HG03280 (cell line): ENCODE data around the gene STUB1.

Experiments used
- ATAC-seq: cut with Tn5 transposase; IDR thresholded peaks from one replicate; pipeline ENCODE4 v1.9.1; 2021; ENCODE audit warnings: mild to moderate bottlenecking, moderate library complexity; ENCODE audit not compliant: unreplicated experiment

Gene STUB1

DNA sequence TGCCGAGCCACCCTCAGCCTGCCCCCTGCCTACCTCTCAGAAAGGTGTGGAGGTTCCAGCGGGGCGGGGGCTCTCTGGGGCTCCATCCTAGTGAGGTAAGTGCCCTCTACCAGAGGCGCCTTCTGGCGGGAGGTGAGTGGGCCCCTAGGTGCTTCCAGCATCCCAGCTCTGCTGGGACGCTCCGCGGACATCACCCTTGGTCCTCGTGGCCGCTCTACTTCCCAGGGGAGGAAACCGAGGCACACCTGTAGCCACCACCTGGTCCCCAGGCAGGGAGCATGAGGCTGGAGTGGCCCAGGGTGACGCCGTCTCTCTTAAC is 37.2 kb upstream of the STUB1 start:
- no peak for ATAC-seq

- no peak for ATAC-seq
Measured at GRCh38 chr16:644556-644955, 35.7 kb upstream of the STUB1 start.

GRCh38 chr16:645852-646678 is 34.1 kb upstream of the STUB1 start:
- ATAC-seq, result no peak

DNA sequence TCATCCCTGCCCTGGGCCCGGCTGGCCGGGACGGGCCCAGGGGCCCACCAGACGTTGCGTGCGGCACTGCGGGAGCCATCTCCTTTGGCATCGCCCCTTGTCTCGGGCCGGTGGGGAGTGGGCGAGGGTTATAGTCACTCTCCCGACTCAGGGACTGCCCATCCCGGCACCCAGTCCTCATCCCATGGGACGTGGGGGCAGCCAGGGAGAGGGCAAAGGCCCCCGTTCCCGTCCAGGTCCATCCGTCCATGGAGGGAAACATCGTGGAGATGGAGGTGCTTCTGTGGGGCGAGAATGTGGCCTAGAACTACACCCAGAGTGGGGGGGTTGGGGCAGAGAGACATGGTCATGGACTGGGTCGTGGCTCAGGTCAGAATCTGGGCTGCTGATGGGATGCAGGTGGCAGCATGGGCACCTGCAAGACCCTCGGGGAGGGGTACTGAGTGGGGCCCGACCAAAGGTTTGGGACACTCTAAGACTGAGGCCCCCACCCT is 33.5 kb upstream of the STUB1 start:
- no peak for ATAC-seq

DNA sequence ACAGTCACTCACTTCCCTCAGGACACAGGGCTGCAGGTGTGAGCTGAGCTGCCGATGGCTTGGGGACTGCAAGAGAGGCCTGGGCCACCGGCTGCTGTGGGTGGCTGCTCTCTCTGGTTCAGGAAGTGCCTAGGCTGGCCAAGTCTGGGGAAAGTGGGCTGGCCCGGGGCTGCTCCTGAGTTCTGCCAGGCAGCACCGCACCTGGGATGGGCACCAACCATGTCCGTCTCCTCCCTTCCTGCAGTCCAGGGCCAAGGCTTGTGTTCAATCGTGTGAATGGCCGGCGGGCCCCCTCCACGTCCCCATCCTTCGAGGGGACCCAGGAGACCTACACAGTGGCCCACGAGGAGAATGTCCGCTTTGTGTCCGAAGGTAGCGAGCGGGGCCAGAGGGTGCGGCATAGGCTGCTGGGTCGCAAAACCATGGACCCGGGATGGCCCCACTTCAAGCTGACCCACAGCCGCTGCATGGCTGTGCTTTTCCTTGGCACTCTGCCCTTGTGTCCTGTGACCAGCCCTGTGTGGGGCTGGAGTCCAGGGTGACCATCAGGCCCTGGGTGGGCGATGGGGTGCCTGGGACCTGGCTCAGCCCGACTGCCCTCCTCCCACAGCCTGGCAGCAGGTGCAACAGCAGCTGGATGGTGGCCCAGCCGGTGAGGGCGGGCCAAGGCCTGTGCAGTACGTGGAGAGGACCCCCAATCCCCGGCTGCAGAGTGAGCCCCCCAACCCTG is 32.9 kb upstream of the STUB1 start:
- ATAC-seq, result no peak

- ATAC-seq, result no peak
Measured at GRCh38 chr16:648071-648780, 32.0 kb upstream of the STUB1 start.

- ATAC-seq, result peak; percentile 84
Measured at GRCh38 chr16:648781-649589, 31.2 kb upstream of the STUB1 start, which contains the start of gene WDR90. WDR90 (plus strand) TSS chr16:649365; CDS start chr16:649417, 52 bp downstream.

DNA sequence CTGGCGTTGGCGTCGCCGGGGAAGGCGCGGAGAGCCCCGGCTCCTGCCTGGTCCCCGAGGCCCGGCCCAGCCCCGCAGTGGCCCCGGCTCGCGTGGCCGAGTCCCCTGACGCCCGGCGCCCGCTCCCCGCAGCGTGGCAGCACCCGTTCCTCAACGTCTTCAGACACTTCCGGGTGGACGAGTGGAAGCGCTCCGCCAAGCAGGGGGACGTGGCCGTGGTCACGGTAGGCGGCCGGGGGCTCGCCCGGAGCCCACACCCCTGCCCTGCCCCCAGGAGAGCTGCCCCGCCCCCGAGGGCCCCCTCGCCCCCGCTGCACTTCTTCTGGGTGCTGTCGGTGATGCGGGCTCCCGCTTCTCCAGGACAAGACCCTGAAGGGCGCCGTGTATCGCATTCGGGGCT is 30.6 kb upstream of the STUB1 start:
- ATAC-seq, result peak; percentile 16

- ATAC-seq, result no peak
Measured at GRCh38 chr16:651844-652243, 28.4 kb upstream of the STUB1 start.

DNA sequence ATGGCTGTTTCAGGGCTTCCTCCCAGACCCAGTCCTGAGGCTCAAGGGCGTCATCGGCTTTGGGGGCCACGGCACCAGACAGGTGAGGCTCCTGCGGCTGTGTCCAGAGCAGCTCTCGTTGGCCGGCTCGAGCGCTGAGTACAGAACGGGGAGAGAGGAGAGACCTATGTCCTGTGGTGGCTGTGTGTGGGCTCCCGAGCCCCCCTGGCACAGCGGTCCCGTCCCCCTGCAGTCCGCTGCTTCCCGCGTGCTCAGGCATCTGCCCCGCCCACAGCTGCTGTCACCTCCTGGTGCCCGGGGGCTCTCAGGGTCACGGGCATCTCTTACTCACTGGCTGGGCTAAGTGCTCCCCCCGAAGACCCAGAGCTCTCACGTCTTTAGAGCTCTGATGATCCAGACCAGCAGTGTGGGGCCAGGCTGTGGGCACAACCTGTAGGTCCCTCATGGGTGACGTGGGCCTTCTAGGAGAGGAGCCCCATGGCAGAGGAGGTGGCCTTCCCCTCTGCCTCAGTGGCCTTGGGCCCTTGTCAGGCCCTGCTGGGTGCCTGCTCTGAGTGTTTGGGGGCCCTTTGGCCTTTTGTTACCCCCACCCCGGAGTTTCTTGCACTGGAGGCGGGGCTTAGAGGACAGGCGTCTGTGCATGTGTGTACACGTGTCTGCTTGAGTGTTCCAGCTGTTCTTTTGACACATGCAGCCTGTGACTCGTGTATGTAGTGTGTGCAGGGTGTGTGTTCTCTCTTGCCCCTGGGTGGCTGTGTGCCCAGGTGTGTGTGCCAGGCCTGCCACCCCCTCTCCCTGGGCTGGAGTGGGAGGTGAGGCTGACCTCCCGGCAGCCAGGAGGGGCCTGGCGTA is 27.5 kb upstream of the STUB1 start:
- no peak for ATAC-seq

- ATAC-seq, result no peak
Measured at GRCh38 chr16:654034-654433, 26.2 kb upstream of the STUB1 start.

GRCh38 chr16:657487-657886 is 22.7 kb upstream of the STUB1 start:
- no peak for ATAC-seq

- no peak for ATAC-seq
Measured at GRCh38 chr16:658679-659571, 21.3 kb upstream of the STUB1 start.

GRCh38 chr16:659618-660017 is 20.6 kb upstream of the STUB1 start:
- ATAC-seq, result no peak

GRCh38 chr16:660132-660458 is 20.1 kb upstream of the STUB1 start:
- ATAC-seq, result no peak

DNA sequence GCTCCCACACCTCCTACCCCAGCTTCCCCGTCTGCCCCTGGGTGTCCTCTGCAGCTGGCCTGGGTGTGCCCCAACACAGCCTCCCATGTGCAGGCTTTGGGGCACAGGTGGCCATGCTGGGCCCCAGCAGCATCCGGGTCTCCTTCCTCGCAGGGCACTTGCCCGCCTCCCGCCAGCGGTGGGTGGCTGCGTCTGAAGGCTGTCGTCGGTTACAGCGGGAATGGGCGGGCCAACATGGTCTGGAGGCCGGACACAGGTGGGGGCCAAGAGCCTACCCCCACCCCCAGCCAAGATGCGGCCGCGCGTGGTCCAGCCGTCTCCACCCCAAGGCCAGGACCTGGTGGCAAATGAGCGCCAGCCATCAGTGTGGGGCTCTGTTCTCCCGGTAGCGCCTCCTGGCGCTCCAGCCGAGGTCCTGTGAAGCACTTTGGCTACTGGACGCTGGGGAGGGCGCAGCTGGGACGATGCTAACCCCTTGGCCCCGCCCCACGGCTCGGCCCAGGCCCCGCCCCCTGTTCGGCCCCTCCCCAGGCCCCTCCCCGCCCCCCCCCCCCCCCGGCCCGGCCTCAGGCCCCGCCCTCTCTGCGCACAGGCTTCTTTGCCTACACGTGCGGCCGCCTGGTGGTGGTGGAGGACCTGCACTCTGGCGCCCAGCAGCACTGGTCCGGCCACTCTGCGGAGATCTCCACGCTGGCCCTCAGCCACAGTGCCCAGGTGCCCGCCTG is 19.6 kb upstream of the STUB1 start:
- ATAC-seq, result peak; percentile 56

DNA sequence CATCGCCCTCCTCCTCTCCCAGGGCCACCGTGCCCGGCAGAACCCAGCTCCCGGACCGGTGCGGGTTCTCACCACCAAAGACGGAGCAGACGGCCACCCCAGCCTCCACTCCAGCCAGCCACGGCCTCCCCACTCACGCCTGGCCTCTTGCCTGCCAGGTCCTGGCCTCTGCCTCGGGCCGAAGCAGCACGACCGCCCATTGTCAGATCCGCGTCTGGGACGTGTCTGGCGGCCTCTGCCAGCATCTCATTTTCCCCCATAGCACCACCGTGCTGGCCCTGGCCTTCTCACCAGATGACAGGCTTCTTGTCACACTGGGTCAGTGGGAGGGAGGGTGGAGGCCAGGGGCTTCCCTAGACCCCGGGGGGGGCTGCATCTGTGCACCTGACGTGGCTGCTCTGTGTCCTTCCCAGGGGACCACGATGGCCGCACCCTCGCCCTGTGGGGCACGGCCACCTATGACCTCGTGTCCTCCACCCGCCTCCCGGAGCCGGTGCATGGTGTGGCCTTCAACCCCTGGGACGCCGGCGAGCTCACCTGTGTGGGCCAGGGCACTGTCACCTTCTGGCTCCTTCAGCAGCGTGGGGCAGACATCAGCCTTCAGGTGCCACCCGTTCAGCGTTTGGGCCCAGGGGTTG is 18.9 kb upstream of the STUB1 start:
- no peak for ATAC-seq

DNA sequence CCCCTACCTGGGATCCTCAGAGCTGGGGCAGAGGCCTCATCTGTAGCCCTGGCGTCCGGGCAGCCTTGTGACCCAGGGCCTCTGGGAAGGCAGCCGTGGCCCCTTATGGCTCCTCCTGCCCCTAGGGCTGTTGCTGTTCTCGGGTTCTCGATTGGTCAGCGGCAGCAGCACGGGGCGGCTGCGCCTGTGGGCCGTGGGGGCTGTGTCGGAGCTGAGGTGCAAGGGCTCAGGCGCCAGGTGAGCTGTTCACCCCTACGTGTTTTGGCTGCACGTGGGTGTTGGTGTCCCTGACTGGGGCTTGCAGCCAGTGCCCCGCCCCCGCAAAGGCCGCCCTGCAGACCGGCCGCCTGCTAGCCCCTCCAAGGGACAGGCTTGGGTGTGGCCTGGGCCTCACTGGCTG is 18.1 kb upstream of the STUB1 start:
- ATAC-seq, result no peak
